Stimulated activated CD4-positive, alpha-beta T cell treated with anti-CD3 and anti-CD28 coated beads, TNF-alpha, amount 100 ng/mL, for 1 hour (primary cell): ENCODE data around the gene FAM187B.
"Not testable (repeated sequence)": the region's sequence is repeated elsewhere in the genome, so short reads cannot be mapped to it uniquely, and the experiment has no call there.

Experiments used
- DNase-seq, 3 donors: peaks; one replicate each; pipeline ENCODE4 v3.0.0-alpha.2; 2020; ENCODE audit warnings: low read depth in 3 of 3, low spot score in 1 of 3

FAM187B gene

GRCh38 chr19:35262101-35262761 is 33.7 kb upstream of the FAM187B start:
- DNase-seq = no peak

GRCh38 chr19:35261356-35262100 is 33.0 kb upstream of the FAM187B start:
- DNase-seq = no peak

GRCh38 chr19:35260694-35261304 is 32.3 kb upstream of the FAM187B start:
- DNase-seq = no peak

DNA sequence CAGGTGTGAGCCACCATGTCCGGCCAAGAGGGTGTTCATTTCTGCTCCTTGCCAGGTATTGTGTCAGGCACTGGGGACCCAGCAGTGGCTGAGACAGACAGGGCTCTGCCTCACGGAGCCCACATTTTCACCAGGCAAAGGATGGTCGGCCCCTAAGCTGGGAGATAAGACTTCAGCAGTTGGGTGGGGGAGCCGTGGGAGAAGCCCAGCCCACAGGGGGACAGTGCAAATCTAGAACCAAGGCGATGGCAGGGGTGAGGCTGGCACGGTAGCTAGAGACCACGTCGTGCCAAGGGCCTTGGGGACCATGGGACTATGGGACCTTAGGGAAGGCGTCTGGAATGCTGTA is 28.5 kb upstream of the FAM187B start:
- no peak for DNase-seq

DNA sequence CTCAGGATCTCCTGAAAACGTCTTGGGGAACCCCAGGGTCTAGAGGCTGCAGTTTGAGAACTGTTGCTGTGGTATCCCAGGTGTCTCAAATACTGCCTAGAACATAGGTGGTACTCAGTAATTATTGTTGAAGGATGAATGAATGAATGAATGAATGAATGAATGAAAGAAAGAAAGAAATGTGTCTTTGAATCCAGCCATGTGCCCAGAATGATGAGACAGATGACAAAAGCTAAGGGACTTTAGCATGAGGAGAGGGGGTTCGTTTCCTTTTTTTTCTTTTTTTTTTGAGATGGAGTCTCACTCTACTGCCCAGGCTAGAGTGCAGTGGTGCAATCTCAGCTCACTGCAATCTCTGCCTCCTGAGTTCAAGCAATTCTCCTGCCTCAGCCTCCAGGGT is 28.0 kb upstream of the FAM187B start:
- DNase-seq = no peak

GRCh38 chr19:35254341-35255297 is 26.1 kb upstream of the FAM187B start:
- DNase-seq = no peak

- no peak for DNase-seq
These were observed 25.1 kb upstream of the FAM187B start for GRCh38 chr19:35253316-35254286.

DNA sequence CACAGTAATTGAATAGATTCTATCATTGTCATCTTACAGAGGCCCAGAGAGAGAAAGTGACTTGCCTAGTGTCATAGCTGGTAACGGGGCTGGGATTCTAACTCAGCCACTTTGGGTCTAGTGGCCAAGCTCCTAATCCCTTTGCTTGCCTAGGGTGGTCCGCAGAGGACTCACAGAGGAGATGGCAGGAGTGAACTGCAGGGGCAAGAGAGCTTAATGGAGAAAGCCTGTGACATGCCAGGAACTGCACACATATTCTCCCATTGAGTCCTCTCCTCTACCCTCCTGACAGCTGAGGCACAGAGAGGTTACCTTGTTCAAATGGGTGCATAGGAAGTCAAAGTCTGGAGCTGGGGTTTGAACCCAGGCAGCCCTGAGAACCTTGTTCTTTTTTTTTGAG is 22.9 kb upstream of the FAM187B start:
- DNase-seq = no peak

DNA sequence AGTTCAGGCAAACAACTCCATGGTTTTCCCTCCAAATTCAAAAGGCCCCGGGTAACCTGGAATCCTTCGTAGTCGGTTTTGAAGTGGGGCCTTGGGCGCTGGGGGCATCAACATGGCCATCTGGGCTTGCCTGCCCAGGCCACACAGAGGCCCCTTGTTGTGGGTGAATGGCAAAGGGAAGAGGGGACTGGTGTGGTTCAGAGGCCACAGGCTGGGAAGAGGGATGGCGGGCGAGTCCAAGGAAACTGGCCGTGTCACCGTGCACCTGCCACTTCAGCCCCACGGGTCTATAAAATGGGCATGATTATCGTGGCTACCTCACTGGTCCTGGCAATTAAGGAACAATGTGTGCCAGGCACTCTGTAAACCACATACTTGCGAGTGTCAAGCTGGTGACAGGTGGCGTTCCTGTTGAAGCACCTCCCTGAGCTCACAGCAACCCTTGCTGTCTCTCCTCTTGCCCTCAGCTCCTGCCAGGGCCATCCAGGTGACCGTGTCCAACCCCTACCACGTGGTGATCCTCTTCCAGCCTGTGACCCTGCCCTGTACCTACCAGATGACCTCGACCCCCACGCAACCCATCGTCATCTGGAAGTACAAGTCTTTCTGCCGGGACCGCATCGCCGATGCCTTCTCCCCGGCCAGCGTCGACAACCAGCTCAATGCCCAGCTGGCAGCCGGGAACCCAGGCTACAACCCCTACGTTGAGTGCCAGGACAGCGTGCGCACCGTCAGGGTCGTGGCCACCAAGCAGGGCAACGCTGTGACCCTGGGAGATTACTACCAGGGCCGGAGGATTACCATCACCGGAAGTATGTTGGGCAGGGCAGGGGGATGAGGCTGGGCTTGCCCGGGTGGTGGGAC is 21.5 kb upstream of the FAM187B start:
- no peak for DNase-seq

GRCh38 chr19:35249146-35249847 is 20.8 kb upstream of the FAM187B start:
- no peak for DNase-seq

GRCh38 chr19:35248310-35249145 is 20.0 kb upstream of the FAM187B start, which contains the start of gene LSR:
Gene LSR, plus strand, starts transcription at chr19:35249002. Its CDS starts 21 bp downstream, at chr19:35249023.
- DNase-seq = peak in 2 of 3 donors; percentile 49 to 53

DNA sequence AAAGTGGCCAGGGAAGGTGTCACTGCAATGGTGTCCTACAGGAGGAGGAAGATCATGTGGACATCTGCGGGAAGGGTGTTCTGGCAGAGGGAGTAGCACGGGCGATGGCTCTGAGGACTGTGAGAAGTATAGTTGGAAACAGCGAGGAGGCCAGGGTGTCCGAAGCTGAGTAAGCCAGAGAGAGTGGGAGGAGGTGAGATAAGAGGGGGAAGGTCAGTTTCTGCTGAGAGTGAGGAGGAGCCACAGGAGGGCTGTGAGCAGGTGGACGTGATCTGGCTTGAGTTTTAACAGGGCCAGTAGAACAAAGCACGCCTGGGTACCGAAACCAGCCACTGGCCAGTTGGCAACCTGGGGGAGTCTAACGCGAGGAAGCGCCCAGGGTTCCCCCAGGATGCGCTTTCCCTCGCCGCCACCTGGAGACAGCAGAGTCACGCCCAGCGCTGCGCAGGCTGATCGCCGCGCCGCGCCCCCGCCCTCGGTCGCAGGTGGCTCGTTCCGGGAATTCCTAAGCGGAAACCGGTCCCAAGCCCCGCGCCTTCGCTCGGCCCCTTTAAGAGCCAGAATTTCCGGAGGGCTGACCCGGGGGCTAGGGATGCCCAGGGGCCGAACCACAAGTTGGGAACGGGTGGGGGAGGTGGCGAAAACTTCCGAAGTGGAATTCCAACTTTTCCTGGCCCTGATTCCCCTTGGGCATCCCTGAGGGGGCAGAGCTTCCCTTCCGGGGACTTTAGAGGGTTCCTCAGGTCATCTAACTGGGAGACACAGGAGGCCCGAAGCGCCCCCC is 19.2 kb upstream of the FAM187B start:
- DNase-seq = peak in 1 of 3 donors; percentile 27

DNA sequence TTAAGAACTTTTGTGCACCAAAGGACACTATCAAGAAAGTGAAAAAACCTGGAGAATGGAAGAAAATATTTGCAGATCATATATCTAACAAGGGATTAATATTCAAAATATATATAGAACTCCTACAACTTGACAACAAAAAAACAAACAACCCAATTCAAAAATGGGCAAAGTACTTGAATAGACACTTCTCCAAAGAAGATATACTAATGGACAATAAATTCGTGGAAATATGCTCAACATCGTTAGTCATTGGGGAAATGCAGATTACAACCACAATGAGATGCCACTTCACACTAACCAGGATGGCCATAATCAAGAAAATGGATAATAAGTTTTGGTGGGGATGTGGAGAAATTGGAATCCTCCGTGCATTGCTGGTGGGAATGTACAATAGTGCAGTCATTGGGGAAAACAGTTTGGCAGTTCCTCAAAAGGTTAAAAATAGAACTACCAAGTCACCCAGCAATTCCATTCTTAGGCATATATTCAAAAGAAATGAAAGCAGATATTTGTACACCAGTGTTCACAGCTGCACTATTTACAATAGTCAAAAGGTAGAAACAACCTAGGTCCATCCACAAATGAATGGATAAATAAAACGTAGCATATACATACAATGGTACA is 18.0 kb upstream of the FAM187B start:
- DNase-seq = no peak

DNA sequence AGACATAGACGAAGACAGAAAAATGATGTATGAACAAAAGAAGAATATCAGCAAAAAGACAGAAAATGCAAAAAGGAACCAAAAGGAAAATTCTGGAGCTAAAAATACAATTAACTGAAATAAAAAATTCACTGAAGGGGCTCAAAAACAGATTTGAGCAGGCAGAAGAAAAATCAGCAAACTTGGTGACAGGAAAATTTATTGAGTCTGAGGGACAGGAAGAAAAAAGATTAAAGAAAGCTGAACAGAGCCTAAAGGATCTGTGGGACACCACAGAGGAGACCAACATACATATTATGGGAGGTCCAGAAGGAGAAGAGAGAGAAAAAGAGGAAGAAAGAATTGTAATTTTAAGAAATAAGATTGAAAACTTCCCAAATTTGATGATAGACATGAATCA is 12.9 kb upstream of the FAM187B start:
- no peak for DNase-seq

GRCh38 chr19:35240327-35240726 is 11.8 kb upstream of the FAM187B start:
- DNase-seq = no peak

DNA sequence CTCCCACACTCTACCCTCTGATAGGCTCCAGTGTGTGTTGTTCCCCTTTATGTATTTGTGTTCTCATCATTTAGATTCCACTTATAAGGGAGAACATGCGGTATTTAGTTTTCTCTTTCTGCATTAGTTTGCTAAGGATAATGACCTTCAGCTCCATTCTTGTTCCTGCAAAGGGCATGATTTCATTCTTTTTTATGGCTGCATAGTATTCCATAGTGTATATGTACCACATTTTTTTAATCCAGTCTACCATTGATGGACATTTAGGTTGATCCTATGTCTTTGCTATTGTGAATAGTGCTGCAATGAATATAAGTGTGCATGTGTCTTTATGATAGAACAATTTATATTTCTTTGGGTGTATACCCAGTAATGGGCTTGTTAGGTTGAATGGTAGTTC is 11.1 kb upstream of the FAM187B start:
- not testable (repeated sequence) for DNase-seq
